BLaER1 (cell line): ENCODE data around the gene CDX1.
"Not testable (repeated sequence)": the region's sequence is repeated elsewhere in the genome, so short reads cannot be mapped to it uniquely, and the experiment has no call there.

Source experiments
- H3K27ac ChIP-seq: shearing (Covaris generic); formaldehyde crosslinking; 2 replicates; pipeline ENCODE4 v1.8.1; 2022
- H3K27me3 ChIP-seq: shearing (Covaris generic); formaldehyde crosslinking; 2 replicates; pipeline ENCODE4 v1.8.1; 2022
- H3K36me3 ChIP-seq: shearing (Covaris generic); formaldehyde crosslinking; 2 replicates; pipeline ENCODE4 v1.8.1; 2022
- H3K4me1 ChIP-seq: shearing (Covaris generic); formaldehyde crosslinking; 2 replicates; pipeline ENCODE4 v1.8.1; 2022
- H3K4me2 ChIP-seq: shearing (Covaris generic); formaldehyde crosslinking; 2 replicates; pipeline ENCODE4 v1.8.1; 2022
- H3K4me3 ChIP-seq: shearing (Covaris generic); formaldehyde crosslinking; 2 replicates; pipeline ENCODE4 v1.8.1; 2022
- H3K9ac ChIP-seq: shearing (Covaris generic); formaldehyde crosslinking; 2 replicates; pipeline ENCODE4 v1.8.1; 2022
- H3K9me3 ChIP-seq: shearing (Covaris generic); formaldehyde crosslinking; 2 replicates; pipeline ENCODE4 v1.8.1; 2022
- H4K20me1 ChIP-seq: shearing (Covaris generic); formaldehyde crosslinking; 2 replicates; pipeline ENCODE4 v1.8.1; 2022
- Cebpa-rat ChIP-seq: shearing (Covaris generic); IDR thresholded peaks from 2 replicates; pipeline ENCODE4 v1.8.1; 2022

CDX1 gene

GRCh38 chr5:150227606-150228273 lies 61.2 kb downstream of the CDX1 start:
- Histone ChIP-seq H3K4me3 (no peak overlapping the region), H3K36me3 (no peaks in the 10 kb centered on the region), H3K27ac (no peak overlapping the region), H3K4me1 (no peaks in the 10 kb centered on the region), H4K20me1 (no peaks in the 10 kb centered on the region), H3K9ac (peak overlapping the region; percentile 19; the same call in 1 of the 2 replicates), H3K9me3 (no peaks in the 10 kb centered on the region), H3K4me2 (no peak overlapping the region), H3K27me3 (no peaks in the 10 kb centered on the region)
- no peak for TF ChIP-seq Cebpa-rat

DNA sequence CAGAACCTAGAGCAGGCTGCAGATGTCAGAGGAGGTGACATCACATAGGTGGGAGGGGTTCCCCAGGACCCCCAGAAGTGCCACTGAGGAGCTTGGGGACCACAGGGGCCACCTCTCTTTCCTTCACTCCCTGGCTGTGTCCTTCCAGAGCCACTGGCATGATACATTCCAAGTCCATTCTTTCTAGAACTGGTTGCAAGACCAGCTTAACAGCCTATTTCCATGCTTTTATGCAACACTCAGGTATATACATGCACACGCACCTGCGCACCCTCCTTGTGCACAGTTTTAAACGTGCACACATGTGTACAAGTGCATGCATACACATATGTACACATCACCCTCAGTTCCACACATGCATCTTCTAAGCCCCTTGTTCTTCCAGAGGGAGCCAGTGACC lies 63.0 kb downstream of the CDX1 start:
- H3K4me3 ChIP-seq, result no peak overlapping the region
- no peak for TF ChIP-seq Cebpa-rat
- no peak overlapping the region for H3K9ac ChIP-seq

DNA sequence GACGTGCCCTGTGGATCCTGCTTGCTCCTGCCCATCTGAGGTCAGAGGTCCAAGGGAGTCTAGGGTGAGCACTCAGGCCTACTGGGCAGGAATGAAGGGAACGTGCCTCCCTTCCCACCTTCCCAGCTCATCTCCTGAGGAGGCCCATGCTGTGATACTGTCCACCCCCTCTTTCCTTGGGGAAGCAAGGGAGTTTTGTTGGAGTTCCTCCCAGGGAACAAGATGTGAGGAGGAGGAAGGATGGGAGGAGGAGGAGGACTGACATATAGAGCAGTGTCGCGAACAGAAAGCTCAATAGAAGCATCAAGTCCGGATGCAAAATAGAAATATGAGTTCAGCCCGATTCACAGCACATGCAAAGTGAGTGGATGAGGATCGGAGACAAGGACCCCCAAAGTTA lies 64.3 kb downstream of the CDX1 start:
- Histone ChIP-seq H3K27me3 (no peaks in the 10 kb centered on the region), H3K36me3 (no peaks in the 10 kb centered on the region), H3K9ac (no peak overlapping the region), H4K20me1 (no peaks in the 10 kb centered on the region), H3K9me3 (no peaks in the 10 kb centered on the region), H3K4me3 (no peak overlapping the region), H3K27ac (no peak overlapping the region), H3K4me1 (peaks cover 16% of the 10 kb centered on the region), H3K4me2 (no peak overlapping the region)
- TF ChIP-seq Cebpa-rat, result no peak

More for the DNA sequence above, 63.0 kb downstream of the CDX1 start:
- Histone ChIP-seq H3K27me3 (no peaks in the 10 kb centered on the region), H3K36me3 (no peaks in the 10 kb centered on the region), H3K4me2 (no peak overlapping the region), H3K27ac (no peak overlapping the region), H4K20me1 (no peaks in the 10 kb centered on the region), H3K9me3 (no peaks in the 10 kb centered on the region), H3K4me1 (peaks cover 3% of the 10 kb centered on the region)

DNA sequence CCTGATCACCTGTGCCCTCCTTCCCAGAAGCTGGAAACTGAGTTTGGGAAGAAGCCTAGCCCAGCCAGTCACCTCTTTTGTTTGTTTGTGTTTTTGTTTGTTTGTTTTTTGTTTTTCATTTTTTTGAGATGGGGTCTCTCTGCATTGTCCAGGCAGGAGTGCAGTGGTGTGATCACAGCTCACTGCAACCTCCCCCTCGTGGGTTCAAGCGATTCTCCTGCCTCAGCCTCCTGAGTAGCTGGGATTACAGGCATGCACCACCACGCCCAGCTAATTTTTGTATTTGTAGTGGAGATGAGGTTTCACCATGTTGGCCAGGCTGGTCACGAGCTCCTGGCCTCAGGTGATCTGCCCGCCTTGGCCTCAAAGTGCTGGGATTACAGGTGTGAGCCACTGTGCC lies 67.1 kb downstream of the CDX1 start:
- H3K4me2 ChIP-seq, H3K9ac ChIP-seq, H3K27ac ChIP-seq, H4K20me1 ChIP-seq, H3K4me3 ChIP-seq, H3K27me3 ChIP-seq, H3K9me3 ChIP-seq, H3K36me3 ChIP-seq: not testable (repeated sequence)
- H3K4me1 ChIP-seq, result peaks cover 17% of the 10 kb centered on the region
